Panc1 (cell line): ENCODE data around the gene NLRC5. TPM values are rescaled to one million over a fixed set of nuclear protein-coding genes. Genes with fewer than 3 reads are reported as not detected.

ENCODE experiments used
- ATAC-seq: fragments of 200-7000 bp; cut with Tn5 transposase; 2 replicates; pipeline ENCODE4 v1.9.1; 2020; ENCODE audit warnings: mild to moderate bottlenecking, moderate library complexity
- BruUV-seq: library from RNA; stranded (reverse); fragments of 400-500 nt; replicated peaks from 2 replicates; lab custom pipeline; 2021; lab: Mats Ljungman, UMichigan
- CTCF ChIA-PET: fragments of 300-600 bp; sonication (Branson Sonifier 250); formaldehyde crosslinking; loops from one replicate; lab custom pipeline; 2022; ENCODE audit warnings: antibody characterized with exemption; lab: Charles Lee
- POLR2A ChIA-PET: fragments of 300-600 bp; sonication (Branson Sonifier 250); formaldehyde crosslinking; loops from one replicate; lab custom pipeline; 2022; ENCODE audit warnings: antibody characterized with exemption; lab: Charles Lee
- DNase-seq: peaks from one replicate; pipeline ENCODE4 v3.0.0-alpha.2; 2010; ENCODE audit warnings: low read depth, low spot score
- H3K27ac ChIP-seq: 2 replicates; pipeline ENCODE4 v1.5.1; 2011; ENCODE audit warnings: mild to moderate bottlenecking, low read length, inconsistent platforms
- H3K27me3 ChIP-seq: fragments of 200-500 bp; sonication (Bioruptor generic); 2 replicates; pipeline ENCODE4 v1.6.0; 2014; ENCODE audit warnings: low read length, inconsistent platforms; ENCODE audit not compliant: control insufficient read depth, insufficient read depth
- H3K36me3 ChIP-seq: fragments of 200-500 bp; sonication (Bioruptor generic); 2 replicates; pipeline ENCODE4 v1.5.1; 2014; ENCODE audit warnings: inconsistent platforms, mild to moderate bottlenecking, low read length, moderate library complexity; ENCODE audit not compliant: control insufficient read depth, insufficient read depth
- H3K4me1 ChIP-seq: 2 replicates; pipeline ENCODE4 v1.5.1; 2011; ENCODE audit warnings: inconsistent platforms, mild to moderate bottlenecking, low read length, moderate library complexity; ENCODE audit not compliant: control insufficient read depth, insufficient read depth
- H3K4me3 ChIP-seq, 2 experiments: 2 replicates each; pipeline ENCODE4 v1.5.1; 2011 to 2012; ENCODE audit warnings: low read depth in 2 of 2, low read length in 2 of 2, mild to moderate bottlenecking in 2 of 2, inconsistent platforms in 1 of 2, moderate library complexity in 1 of 2
- H3K9me3 ChIP-seq: fragments of 200-500 bp; sonication (Bioruptor generic); 2 replicates; pipeline ENCODE4 v1.5.1; 2014; ENCODE audit warnings: low read depth, mild to moderate bottlenecking, inconsistent platforms, low read length, moderate library complexity; ENCODE audit not compliant: control insufficient read depth, insufficient read depth
- POLR2AphosphoS5 ChIP-seq: IDR thresholded peaks from 2 replicates; pipeline ENCODE4 v1.6.1; 2012; ENCODE audit warnings: mild to moderate bottlenecking, low read depth, low read length, moderate library complexity
- SIN3A ChIP-seq: IDR thresholded peaks from 2 replicates; pipeline ENCODE4 v1.6.1; 2012; ENCODE audit warnings: low read depth, mild to moderate bottlenecking, low read length, moderate library complexity, borderline replicate concordance; ENCODE audit not compliant: insufficient read depth
- TCF7L2 ChIP-seq: IDR thresholded peaks from 2 replicates; pipeline ENCODE4 v1.6.1; 2011; ENCODE audit warnings: mild to moderate bottlenecking, low read depth, low read length, inconsistent platforms
- in situ Hi-C: cut with HindIII; loops from 2 replicates; pipeline ENCODE4 v1.10.0; 2016; ENCODE audit warnings: low sequenced_read_pairs, low pct_unique_long_range_greater_than_20kb
- intact Hi-C: fragments of 100-400 bp; cut with micrococcal nuclease; formaldehyde crosslinking; loops from one replicate; pipeline ENCODE4 v1.10.0; 2022; ENCODE audit not compliant: unreplicated experiment
- total RNA-seq: library from RNA; stranded (reverse); gene quantifications from one replicate; pipeline ENCODE4 v1.2.1, GENCODE V29; 2021; ENCODE audit not compliant: unreplicated experiment
- TF ChIP-seq, protein P1 (sequence below), 2 experiments: IDR thresholded peaks; 2 replicates each; pipeline ENCODE4 v1.6.1; 2011 to 2012; ENCODE audit warnings: low read depth in 2 of 2, control low read depth in 1 of 2, low read length in 1 of 2, mild to moderate bottlenecking in 1 of 2, moderate library complexity in 1 of 2; ENCODE audit not compliant: insufficient read depth in 1 of 2
- TF ChIP-seq, protein P2 (sequence below): fragments of 450-650 bp; IDR thresholded peaks from 2 replicates; pipeline ENCODE4 v1.5.1; 2017; ENCODE audit warnings: mild to moderate bottlenecking

Gene NLRC5
- total RNA-seq, 1 experiment from 2014 or later = 8.8 TPM

DNA sequence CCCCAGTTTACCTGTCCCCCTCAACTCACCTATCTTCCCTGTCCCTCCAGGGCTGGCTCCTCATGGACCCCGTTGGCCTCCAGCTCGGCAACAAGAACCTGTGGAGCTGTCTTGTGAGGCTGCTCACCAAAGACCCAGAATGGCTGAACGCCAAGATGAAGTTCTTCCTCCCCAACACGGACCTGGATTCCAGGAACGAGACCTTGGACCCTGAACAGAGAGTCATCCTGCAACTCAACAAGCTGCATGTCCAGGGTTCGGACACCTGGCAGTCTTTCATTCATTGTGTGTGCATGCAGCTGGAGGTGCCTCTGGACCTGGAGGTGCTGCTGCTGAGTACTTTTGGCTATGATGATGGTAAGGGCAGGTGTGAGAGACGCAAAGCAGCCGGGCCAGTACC, 31.3 kb downstream of the NLRC5 start:
- DNase-seq (no peak), ATAC-seq (no peak)
- H3K4me1 ChIP-seq = no peaks in the 10 kb centered on the region
- ChIA-PET POLR2A (interaction anchor here (0.6 kb wide), 1 partner anchor 83 kb away, joined by 3 read pairs; no protein-coding TSS in a partner anchor), CTCF (no interaction called here)
- H3K27me3 ChIP-seq = no peaks in the 10 kb centered on the region
- BruUV-seq = no TSS peak
- no peak overlapping the region for H3K4me3 ChIP-seq
- no peaks in the 10 kb centered on the region for H3K9me3 ChIP-seq
- H3K27ac ChIP-seq = no peak overlapping the region
- H3K36me3 ChIP-seq = no peaks in the 10 kb centered on the region
- in situ Hi-C loops = no loop called here
- TF ChIP-seq TCF7L2 = no peak
- TF ChIP-seq SIN3A = no peak
- TF ChIP-seq POLR2AphosphoS5 = no peak
- TF ChIP-seq, protein P1, sequence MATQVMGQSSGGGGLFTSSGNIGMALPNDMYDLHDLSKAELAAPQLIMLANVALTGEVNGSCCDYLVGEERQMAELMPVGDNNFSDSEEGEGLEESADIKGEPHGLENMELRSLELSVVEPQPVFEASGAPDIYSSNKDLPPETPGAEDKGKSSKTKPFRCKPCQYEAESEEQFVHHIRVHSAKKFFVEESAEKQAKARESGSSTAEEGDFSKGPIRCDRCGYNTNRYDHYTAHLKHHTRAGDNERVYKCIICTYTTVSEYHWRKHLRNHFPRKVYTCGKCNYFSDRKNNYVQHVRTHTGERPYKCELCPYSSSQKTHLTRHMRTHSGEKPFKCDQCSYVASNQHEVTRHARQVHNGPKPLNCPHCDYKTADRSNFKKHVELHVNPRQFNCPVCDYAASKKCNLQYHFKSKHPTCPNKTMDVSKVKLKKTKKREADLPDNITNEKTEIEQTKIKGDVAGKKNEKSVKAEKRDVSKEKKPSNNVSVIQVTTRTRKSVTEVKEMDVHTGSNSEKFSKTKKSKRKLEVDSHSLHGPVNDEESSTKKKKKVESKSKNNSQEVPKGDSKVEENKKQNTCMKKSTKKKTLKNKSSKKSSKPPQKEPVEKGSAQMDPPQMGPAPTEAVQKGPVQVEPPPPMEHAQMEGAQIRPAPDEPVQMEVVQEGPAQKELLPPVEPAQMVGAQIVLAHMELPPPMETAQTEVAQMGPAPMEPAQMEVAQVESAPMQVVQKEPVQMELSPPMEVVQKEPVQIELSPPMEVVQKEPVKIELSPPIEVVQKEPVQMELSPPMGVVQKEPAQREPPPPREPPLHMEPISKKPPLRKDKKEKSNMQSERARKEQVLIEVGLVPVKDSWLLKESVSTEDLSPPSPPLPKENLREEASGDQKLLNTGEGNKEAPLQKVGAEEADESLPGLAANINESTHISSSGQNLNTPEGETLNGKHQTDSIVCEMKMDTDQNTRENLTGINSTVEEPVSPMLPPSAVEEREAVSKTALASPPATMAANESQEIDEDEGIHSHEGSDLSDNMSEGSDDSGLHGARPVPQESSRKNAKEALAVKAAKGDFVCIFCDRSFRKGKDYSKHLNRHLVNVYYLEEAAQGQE (IDR thresholded peaks at IDR 0.05; ENCODE audit: insufficient read depth in 1 of 2, low read depth in 2 of 2, low read length in 1 of 2) = no peak
- TF ChIP-seq, protein P2, sequence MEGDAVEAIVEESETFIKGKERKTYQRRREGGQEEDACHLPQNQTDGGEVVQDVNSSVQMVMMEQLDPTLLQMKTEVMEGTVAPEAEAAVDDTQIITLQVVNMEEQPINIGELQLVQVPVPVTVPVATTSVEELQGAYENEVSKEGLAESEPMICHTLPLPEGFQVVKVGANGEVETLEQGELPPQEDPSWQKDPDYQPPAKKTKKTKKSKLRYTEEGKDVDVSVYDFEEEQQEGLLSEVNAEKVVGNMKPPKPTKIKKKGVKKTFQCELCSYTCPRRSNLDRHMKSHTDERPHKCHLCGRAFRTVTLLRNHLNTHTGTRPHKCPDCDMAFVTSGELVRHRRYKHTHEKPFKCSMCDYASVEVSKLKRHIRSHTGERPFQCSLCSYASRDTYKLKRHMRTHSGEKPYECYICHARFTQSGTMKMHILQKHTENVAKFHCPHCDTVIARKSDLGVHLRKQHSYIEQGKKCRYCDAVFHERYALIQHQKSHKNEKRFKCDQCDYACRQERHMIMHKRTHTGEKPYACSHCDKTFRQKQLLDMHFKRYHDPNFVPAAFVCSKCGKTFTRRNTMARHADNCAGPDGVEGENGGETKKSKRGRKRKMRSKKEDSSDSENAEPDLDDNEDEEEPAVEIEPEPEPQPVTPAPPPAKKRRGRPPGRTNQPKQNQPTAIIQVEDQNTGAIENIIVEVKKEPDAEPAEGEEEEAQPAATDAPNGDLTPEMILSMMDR = no peak
- intact Hi-C loops = no loop called here

GRCh38 chr16:57021757-57022156, 32.4 kb downstream of the NLRC5 start:
- ATAC-seq (no peak), DNase-seq (no peak)
- ChIA-PET POLR2A (interaction anchor here (0.6 kb wide), 1 partner anchor 236 kb away, joined by 3 read pairs; no protein-coding TSS in a partner anchor), CTCF (no interaction called here)
- H3K4me3 ChIP-seq = no peak overlapping the region
- intact Hi-C loops = no loop called here
- H3K36me3 ChIP-seq = no peaks in the 10 kb centered on the region
- no peaks in the 10 kb centered on the region for H3K9me3 ChIP-seq
- in situ Hi-C loops = no loop called here
- H3K27ac ChIP-seq = no peak overlapping the region
- BruUV-seq = no TSS peak
- no peaks in the 10 kb centered on the region for H3K27me3 ChIP-seq
- no peaks in the 10 kb centered on the region for H3K4me1 ChIP-seq
- TF ChIP-seq, protein P1 (IDR thresholded peaks at IDR 0.05; ENCODE audit: insufficient read depth in 1 of 2, low read depth in 2 of 2, low read length in 1 of 2) = no peak
- no peak for TF ChIP-seq POLR2AphosphoS5
